Parathyroid adenoma (tissue), 2 donors: ENCODE data around the gene RCBTB2.

Source experiments
- H2AFZ ChIP-seq: fragments of 300-600 bp; sonication (generic); one replicate; pipeline ENCODE4 v1.7.0; 2017; ENCODE audit warnings: antibody characterized with exemption, mild to moderate bottlenecking
- H3K27ac ChIP-seq: fragments of 300-600 bp; sonication (generic); one replicate; pipeline ENCODE4 v1.7.0; 2017
- H3K27me3 ChIP-seq: fragments of 300-600 bp; sonication (generic); one replicate; pipeline ENCODE4 v1.7.0; 2017; ENCODE audit warnings: low read length; ENCODE audit not compliant: control insufficient read depth, insufficient read depth
- H3K36me3 ChIP-seq: fragments of 300-600 bp; sonication (generic); one replicate; pipeline ENCODE4 v1.7.0; 2017; ENCODE audit warnings: low read length; ENCODE audit not compliant: control insufficient read depth, insufficient read depth
- H3K4me1 ChIP-seq: fragments of 300-600 bp; sonication (generic); one replicate; pipeline ENCODE4 v1.7.0; 2017; ENCODE audit warnings: control low read depth
- H3K4me2 ChIP-seq: fragments of 300-600 bp; sonication (generic); one replicate; pipeline ENCODE4 v1.7.0; 2017; ENCODE audit warnings: low read length
- H3K4me3 ChIP-seq: fragments of 300-600 bp; sonication (generic); one replicate; pipeline ENCODE4 v1.7.0; 2017; ENCODE audit warnings: low read depth, low read length
- H3K79me2 ChIP-seq: fragments of 300-600 bp; sonication (generic); one replicate; pipeline ENCODE4 v1.7.0; 2017; ENCODE audit warnings: control low read depth
- H3K9ac ChIP-seq: fragments of 300-600 bp; sonication (generic); one replicate; pipeline ENCODE4 v1.7.0; 2017; ENCODE audit warnings: mild to moderate bottlenecking
- H3K9me3 ChIP-seq: fragments of 300-600 bp; sonication (generic); one replicate; pipeline ENCODE4 v1.7.0; 2017; ENCODE audit warnings: low read length; ENCODE audit not compliant: control insufficient read depth
- TF ChIP-seq, protein P1 (sequence below): fragments of 300-600 bp; sonication (generic); IDR thresholded peaks from one replicate; pipeline ENCODE4 v1.7.0; 2017; ENCODE audit warnings: antibody characterized with exemption, mild to moderate bottlenecking
- donor health status: primary hyperparathyroidism.

RCBTB2 gene

GRCh38 chr13:48531416-48532255 lies 1.2 kb downstream of the RCBTB2 start:
- no peaks in the 10 kb centered on the region for H3K27me3 ChIP-seq
- H3K4me3 ChIP-seq = peak overlapping the region; percentile 77
- peak overlapping the region; percentile 82 for H3K27ac ChIP-seq
- no peaks in the 10 kb centered on the region for H3K79me2 ChIP-seq
- peak overlapping the region; percentile 62 for H3K4me2 ChIP-seq
- H3K9ac ChIP-seq = peak overlapping the region; percentile 80
- no peaks in the 10 kb centered on the region for H3K9me3 ChIP-seq
- TF ChIP-seq, protein P1, sequence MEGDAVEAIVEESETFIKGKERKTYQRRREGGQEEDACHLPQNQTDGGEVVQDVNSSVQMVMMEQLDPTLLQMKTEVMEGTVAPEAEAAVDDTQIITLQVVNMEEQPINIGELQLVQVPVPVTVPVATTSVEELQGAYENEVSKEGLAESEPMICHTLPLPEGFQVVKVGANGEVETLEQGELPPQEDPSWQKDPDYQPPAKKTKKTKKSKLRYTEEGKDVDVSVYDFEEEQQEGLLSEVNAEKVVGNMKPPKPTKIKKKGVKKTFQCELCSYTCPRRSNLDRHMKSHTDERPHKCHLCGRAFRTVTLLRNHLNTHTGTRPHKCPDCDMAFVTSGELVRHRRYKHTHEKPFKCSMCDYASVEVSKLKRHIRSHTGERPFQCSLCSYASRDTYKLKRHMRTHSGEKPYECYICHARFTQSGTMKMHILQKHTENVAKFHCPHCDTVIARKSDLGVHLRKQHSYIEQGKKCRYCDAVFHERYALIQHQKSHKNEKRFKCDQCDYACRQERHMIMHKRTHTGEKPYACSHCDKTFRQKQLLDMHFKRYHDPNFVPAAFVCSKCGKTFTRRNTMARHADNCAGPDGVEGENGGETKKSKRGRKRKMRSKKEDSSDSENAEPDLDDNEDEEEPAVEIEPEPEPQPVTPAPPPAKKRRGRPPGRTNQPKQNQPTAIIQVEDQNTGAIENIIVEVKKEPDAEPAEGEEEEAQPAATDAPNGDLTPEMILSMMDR = no peak
- H3K4me1 ChIP-seq = peaks cover 5% of the 10 kb centered on the region
- no peaks in the 10 kb centered on the region for H3K36me3 ChIP-seq
- peak overlapping the region; percentile 98 for H2AFZ ChIP-seq

- TF ChIP-seq, protein P1 = no peak
- no peaks in the 10 kb centered on the region for H3K36me3 ChIP-seq
- H3K4me2 ChIP-seq = no peak overlapping the region
- H3K9me3 ChIP-seq = no peaks in the 10 kb centered on the region
- H3K4me3 ChIP-seq = no peak overlapping the region
- H3K79me2 ChIP-seq = no peaks in the 10 kb centered on the region
- H3K4me1 ChIP-seq = peaks cover 5% of the 10 kb centered on the region
- H3K27me3 ChIP-seq = no peaks in the 10 kb centered on the region
- H3K9ac ChIP-seq = no peak overlapping the region
- peak overlapping the region; percentile 98 for H2AFZ ChIP-seq
- no peak overlapping the region for H3K27ac ChIP-seq
Measured at GRCh38 chr13:48530833-48531232, 2.0 kb downstream of the RCBTB2 start.

GRCh38 chr13:48528720-48529119 lies 4.2 kb downstream of the RCBTB2 start:
- H2AFZ ChIP-seq = no peak overlapping the region
- no peak overlapping the region for H3K4me2 ChIP-seq
- peaks cover 5% of the 10 kb centered on the region for H3K4me1 ChIP-seq
- no peaks in the 10 kb centered on the region for H3K27me3 ChIP-seq
- no peak overlapping the region for H3K9ac ChIP-seq
- no peaks in the 10 kb centered on the region for H3K9me3 ChIP-seq
- TF ChIP-seq, protein P1 = no peak
- H3K79me2 ChIP-seq = no peaks in the 10 kb centered on the region
- no peaks in the 10 kb centered on the region for H3K36me3 ChIP-seq
- no peak overlapping the region for H3K4me3 ChIP-seq
- no peak overlapping the region for H3K27ac ChIP-seq

- no peak overlapping the region for H3K4me2 ChIP-seq
- no peak overlapping the region for H3K27ac ChIP-seq
- peaks cover 2% of the 10 kb centered on the region for H3K79me2 ChIP-seq
- H3K9me3 ChIP-seq = no peaks in the 10 kb centered on the region
- H3K27me3 ChIP-seq = no peaks in the 10 kb centered on the region
- H2AFZ ChIP-seq = no peak overlapping the region
- TF ChIP-seq, protein P1 = no peak
- no peaks in the 10 kb centered on the region for H3K36me3 ChIP-seq
- H3K4me3 ChIP-seq = no peak overlapping the region
- H3K9ac ChIP-seq = no peak overlapping the region
- H3K4me1 ChIP-seq = peaks cover 5% of the 10 kb centered on the region
Measured at GRCh38 chr13:48527955-48528354, 4.9 kb downstream of the RCBTB2 start.

DNA sequence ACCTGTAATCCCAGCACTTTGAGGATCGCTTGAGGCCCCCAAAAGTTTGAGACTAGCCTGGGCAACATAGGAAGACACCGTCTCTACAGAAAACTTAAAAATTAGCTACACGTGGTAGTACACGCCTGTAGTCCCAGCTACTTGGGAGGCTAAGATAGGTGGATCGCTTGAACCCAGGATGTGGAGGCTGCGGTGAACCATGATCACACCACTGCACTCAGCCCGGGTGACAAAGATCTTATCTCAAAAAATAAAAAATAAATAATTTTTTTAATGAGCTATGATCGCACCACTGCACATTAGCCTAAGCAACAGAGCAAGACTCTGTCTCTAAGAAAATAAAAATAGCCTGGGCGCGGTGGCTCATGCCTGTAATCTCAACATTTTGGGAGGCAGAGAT lies 6.6 kb downstream of the RCBTB2 start:
- H3K4me1 ChIP-seq = peaks cover under 1% of the 10 kb centered on the region

More for the DNA sequence above, 6.6 kb downstream of the RCBTB2 start:
- H3K27ac ChIP-seq = no peak overlapping the region
- no peak overlapping the region for H3K9ac ChIP-seq
- no peak overlapping the region for H3K4me3 ChIP-seq
- H2AFZ ChIP-seq = no peak overlapping the region
- H3K9me3 ChIP-seq = no peaks in the 10 kb centered on the region
- TF ChIP-seq, protein P1 = no peak
- no peaks in the 10 kb centered on the region for H3K36me3 ChIP-seq
- no peak overlapping the region for H3K4me2 ChIP-seq
- H3K79me2 ChIP-seq = peaks cover 2% of the 10 kb centered on the region
- H3K27me3 ChIP-seq = no peaks in the 10 kb centered on the region
